Activated CD8-positive, alpha-beta memory T cell treated with anti-CD3 and anti-CD28 coated beads, Interleukin-2, amount 50 U/mL, for 48 hours (primary cell): ENCODE data around the gene ARL3.
"Not testable (repeated sequence)": the region's sequence is repeated elsewhere in the genome, so short reads cannot be mapped to it uniquely, and the experiment has no call there.

ENCODE experiments used
- DNase-seq: peaks from one replicate; pipeline ENCODE4 v3.0.0-alpha.2; 2020

ARL3 gene

GRCh38 chr10:102735065-102735562 is 20.9 kb upstream of the ARL3 start:
- no peak for DNase-seq

- no peak for DNase-seq
Measured at GRCh38 chr10:102732661-102733060, 18.5 kb upstream of the ARL3 start.

- no peak for DNase-seq
Measured at GRCh38 chr10:102731222-102731800, 17.1 kb upstream of the ARL3 start.

GRCh38 chr10:102729029-102730026 is 15.1 kb upstream of the ARL3 start:
- DNase-seq = peak; percentile 85

- DNase-seq = no peak
Measured at GRCh38 chr10:102727037-102727818, 13.0 kb upstream of the ARL3 start.

- no peak for DNase-seq
Measured at GRCh38 chr10:102726274-102726673, 12.1 kb upstream of the ARL3 start.

GRCh38 chr10:102723989-102724388 is 9.8 kb upstream of the ARL3 start:
- no peak for DNase-seq

GRCh38 chr10:102721954-102722353 is 7.8 kb upstream of the ARL3 start:
- DNase-seq = no peak

GRCh38 chr10:102720775-102721301 is 6.6 kb upstream of the ARL3 start:
- DNase-seq = no peak

GRCh38 chr10:102720337-102720736 is 6.1 kb upstream of the ARL3 start:
- no peak for DNase-seq

- DNase-seq = no peak
Measured at GRCh38 chr10:102718220-102718619, 4.0 kb upstream of the ARL3 start.

GRCh38 chr10:102716900-102717565 is 2.8 kb upstream of the ARL3 start:
- not testable (repeated sequence) for DNase-seq

- no peak for DNase-seq
Measured at GRCh38 chr10:102715880-102716279, 1.7 kb upstream of the ARL3 start.

- peak; percentile 77 for DNase-seq
Measured at GRCh38 chr10:102714621-102715455, 641 bp upstream of the ARL3 start, which contains the start of gene SFXN2. Gene SFXN2 (plus strand): TSS chr10:102714636. CDS start chr10:102726637, 12,001 bp downstream.

- DNase-seq = no peak
Measured at GRCh38 chr10:102713539-102713813, 721 bp downstream of the ARL3 start.

- DNase-seq = no peak
Measured at GRCh38 chr10:102712843-102713538, 1.2 kb downstream of the ARL3 start.

GRCh38 chr10:102712089-102712488 is 2.1 kb downstream of the ARL3 start:
- no peak for DNase-seq

- DNase-seq = no peak
Measured at GRCh38 chr10:102710609-102711008, 3.6 kb downstream of the ARL3 start.

GRCh38 chr10:102705531-102705930 is 8.7 kb downstream of the ARL3 start:
- DNase-seq = no peak

- DNase-seq = no peak
Measured at GRCh38 chr10:102704915-102705314, 9.3 kb downstream of the ARL3 start.

- no peak for DNase-seq
Measured at GRCh38 chr10:102702742-102703141, 11.5 kb downstream of the ARL3 start.
